ENCODE results near the gene SLC16A3.

The SLC16A3 gene

GRCh38 chr17:82243648-82244412 lies 15.0 kb downstream of the SLC16A3 start:
- no peak for TF ChIP-seq CTCF (IDR thresholded peaks at IDR 0.05; ENCODE audit: extremely low read depth, missing control alignments)
- DNase-seq (ENCODE audit: low spot score): no peak

- peak; percentile 25 for DNase-seq (ENCODE audit: low spot score)
Observed at GRCh38 chr17:82244413-82245133, 15.7 kb downstream of the SLC16A3 start.

GRCh38 chr17:82245134-82246039 lies 16.5 kb downstream of the SLC16A3 start:
- no peak for TF ChIP-seq CTCF (IDR thresholded peaks at IDR 0.05; ENCODE audit: extremely low read depth, missing control alignments)
- DNase-seq (ENCODE audit: low spot score): peak; percentile 23

More at GRCh38 chr17:82244413-82245133, 15.7 kb downstream of the SLC16A3 start:
- no peak for TF ChIP-seq CTCF (IDR thresholded peaks at IDR 0.05; ENCODE audit: extremely low read depth, missing control alignments)

GRCh38 chr17:82246040-82246364 lies 17.2 kb downstream of the SLC16A3 start:
- DNase-seq (ENCODE audit: low spot score): no peak
- no peak for TF ChIP-seq CTCF (IDR thresholded peaks at IDR 0.05; ENCODE audit: extremely low read depth, missing control alignments)

GRCh38 chr17:82246365-82247181 lies 17.7 kb downstream of the SLC16A3 start:
- no peak for TF ChIP-seq CTCF (IDR thresholded peaks at IDR 0.05; ENCODE audit: extremely low read depth, missing control alignments)
- peak; percentile 37 for DNase-seq (ENCODE audit: low spot score)

- no peak for DNase-seq (ENCODE audit: low spot score)
- no peak for TF ChIP-seq CTCF (IDR thresholded peaks at IDR 0.05; ENCODE audit: extremely low read depth, missing control alignments)
Observed at GRCh38 chr17:82247182-82247823, 18.5 kb downstream of the SLC16A3 start.

All from GM20000 (cell line).